Activated B cell treated with CpG ODN at 0.5 μM for 24 hours (primary cell): ENCODE results near the gene CASZ1. TPM values are rescaled to one million over a fixed set of nuclear protein-coding genes. Genes with fewer than 3 reads are reported as not detected.

Source experiments
- ATAC-seq: fragments of 200-7000 bp; cut with Tn5 transposase; one replicate; pipeline ENCODE4 v1.10.0; 2021; ENCODE audit warnings: low read depth, mild to moderate bottlenecking, moderate library complexity
- CTCF ChIA-PET: fragments of 350-600 bp; sonication (Branson Sonifier 250); formaldehyde crosslinking; loops from one replicate; lab custom pipeline; 2021; ENCODE audit warnings: antibody characterized with exemption; lab: Charles Lee
- POLR2A ChIA-PET: fragments of 350-600 bp; sonication (Branson Sonifier 250); formaldehyde crosslinking; loops from one replicate; lab custom pipeline; 2021; ENCODE audit warnings: antibody characterized with exemption; lab: Charles Lee
- DNase-seq: peaks from one replicate; pipeline ENCODE4 v3.0.0; 2022
- H3K27ac Mint-ChIP-seq: one replicate; pipeline ENCODE4 v1.8.0; 2020; ENCODE audit warnings: mixed read lengths
- H3K27me3 Mint-ChIP-seq: one replicate; pipeline ENCODE4 v1.8.0; 2021; ENCODE audit warnings: mixed read lengths
- H3K36me3 Mint-ChIP-seq: one replicate; pipeline ENCODE4 v1.8.0; 2021; ENCODE audit warnings: low read depth, mixed read lengths
- H3K4me1 Mint-ChIP-seq: one replicate; pipeline ENCODE4 v1.8.0; 2021; ENCODE audit warnings: mixed read lengths
- H3K4me3 Mint-ChIP-seq: one replicate; pipeline ENCODE4 v1.8.0; 2020; ENCODE audit warnings: mild to moderate bottlenecking, mixed read lengths
- H3K9me3 Mint-ChIP-seq: one replicate; pipeline ENCODE4 v1.8.0; 2020; ENCODE audit warnings: mixed read lengths
- CTCF ChIP-seq: fragments of 200-600 bp; IDR thresholded peaks from one replicate; pipeline ENCODE4 v1.8.0; 2022; ENCODE audit warnings: antibody characterized with exemption, mild to moderate bottlenecking
- intact Hi-C: fragments of 100-400 bp; cut with micrococcal nuclease; formaldehyde crosslinking; loops from one replicate; pipeline ENCODE4 v1.15.1; 2024
- total RNA-seq: library from RNA; stranded (reverse); gene quantifications from 2 replicates; pipeline ENCODE4 v1.2.3, GENCODE V29; 2022

The CASZ1 gene
- total RNA-seq, 1 donor from 2014 or later, result 35.6 TPM

GRCh38 chr1:10698726-10699469 is 97.5 kb downstream of the CASZ1 start:
- ChIA-PET CTCF (no interaction called here), POLR2A (no interaction called here)
- H3K9me3 Mint-ChIP-seq, result no peaks in the 10 kb centered on the region
- TF ChIP-seq CTCF, result no peak
- no peak overlapping the region for H3K27ac Mint-ChIP-seq
- intact Hi-C loops, result no loop called here
- ATAC-seq, result no peak
- peaks cover 1% of the 10 kb centered on the region for H3K36me3 Mint-ChIP-seq
- peaks cover 9% of the 10 kb centered on the region for H3K27me3 Mint-ChIP-seq
- no peak overlapping the region for H3K4me3 Mint-ChIP-seq
- H3K4me1 Mint-ChIP-seq, result peaks cover 6% of the 10 kb centered on the region
- DNase-seq, result no peak

GRCh38 chr1:10697621-10698160 is 98.8 kb downstream of the CASZ1 start:
- no peak for TF ChIP-seq CTCF
- H3K27me3 Mint-ChIP-seq, result peaks cover 7% of the 10 kb centered on the region
- H3K4me1 Mint-ChIP-seq, result peaks cover 16% of the 10 kb centered on the region
- CTCF ChIA-PET, result no interaction called here
- no peaks in the 10 kb centered on the region for H3K9me3 Mint-ChIP-seq
- no peak for DNase-seq
- H3K36me3 Mint-ChIP-seq, result peaks cover 1% of the 10 kb centered on the region
- POLR2A ChIA-PET, result no interaction called here
- H3K4me3 Mint-ChIP-seq, result no peak overlapping the region
- ATAC-seq, result no peak
- intact Hi-C loops, result no loop called here
- no peak overlapping the region for H3K27ac Mint-ChIP-seq

- ChIA-PET POLR2A (interaction anchor here (0.5 kb wide), 1 partner anchor 1213 kb away, joined by 9 read pairs; no protein-coding TSS in a partner anchor), CTCF (no interaction called here)
- peaks cover 7% of the 10 kb centered on the region for H3K27me3 Mint-ChIP-seq
- peaks cover 5% of the 10 kb centered on the region for H3K36me3 Mint-ChIP-seq
- intact Hi-C loops, result no loop called here
- peaks cover 21% of the 10 kb centered on the region for H3K4me1 Mint-ChIP-seq
- no peak overlapping the region for H3K27ac Mint-ChIP-seq
- no peak for TF ChIP-seq CTCF
- no peak overlapping the region for H3K4me3 Mint-ChIP-seq
- ATAC-seq (no peak), DNase-seq (no peak)
- H3K9me3 Mint-ChIP-seq, result no peaks in the 10 kb centered on the region
Observed at GRCh38 chr1:10696977-10697376, 99.5 kb downstream of the CASZ1 start.

- ChIA-PET CTCF (no interaction called here), POLR2A (no interaction called here)
- H3K27me3 Mint-ChIP-seq, result peaks cover 5% of the 10 kb centered on the region
- peaks cover 24% of the 10 kb centered on the region for H3K4me1 Mint-ChIP-seq
- TF ChIP-seq CTCF, result no peak
- peak overlapping the region; percentile 74 for H3K27ac Mint-ChIP-seq
- DNase-seq (peak; percentile 79), ATAC-seq (peak; percentile 76)
- H3K9me3 Mint-ChIP-seq, result no peaks in the 10 kb centered on the region
- peaks cover 6% of the 10 kb centered on the region for H3K36me3 Mint-ChIP-seq
- peak overlapping the region; percentile 81 for H3K4me3 Mint-ChIP-seq
- intact Hi-C loops, result loop anchor here (5.0 kb wide), 1 partner anchor 102 kb away; the partner anchor contains the start of gene CASZ1
Observed at GRCh38 chr1:10694633-10695627, 101.5 kb downstream of the CASZ1 start.

GRCh38 chr1:10694274-10694632 is 102.2 kb downstream of the CASZ1 start:
- H3K4me3 Mint-ChIP-seq, result peak overlapping the region; percentile 85
- TF ChIP-seq CTCF, result no peak
- DNase-seq, result no peak
- H3K9me3 Mint-ChIP-seq, result no peaks in the 10 kb centered on the region
- H3K27me3 Mint-ChIP-seq, result peaks cover 5% of the 10 kb centered on the region
- intact Hi-C loops, result loop anchor here (5.0 kb wide), 1 partner anchor 103 kb away; the partner anchor contains the start of gene CASZ1
- CTCF ChIA-PET, result no interaction called here
- ATAC-seq, result peak; percentile 67
- peaks cover 10% of the 10 kb centered on the region for H3K36me3 Mint-ChIP-seq
- H3K27ac Mint-ChIP-seq, result peak overlapping the region; percentile 86
- POLR2A ChIA-PET, result no interaction called here
- peaks cover 27% of the 10 kb centered on the region for H3K4me1 Mint-ChIP-seq
